CD4-positive, alpha-beta T cell (primary cell): ENCODE results near the gene RTN4IP1. TPM values are rescaled to one million over a fixed set of nuclear protein-coding genes. Genes with fewer than 3 reads are reported as not detected.
"Not testable (repeated sequence)": the region's sequence is repeated elsewhere in the genome, so short reads cannot be mapped to it uniquely, and the experiment has no call there.

ENCODE experiments used
- ATAC-seq: fragments of 200-7000 bp; cut with Tn5 transposase; one replicate; pipeline ENCODE4 v1.10.0; 2022; ENCODE audit warnings: mild to moderate bottlenecking; ENCODE audit not compliant: poor library complexity
- CTCF ChIA-PET: fragments of 350-600 bp; sonication (Branson Sonifier 250); formaldehyde crosslinking; loops from one replicate; lab custom pipeline; 2021; ENCODE audit warnings: antibody characterized with exemption, inconsistent platforms; lab: Charles Lee
- POLR2A ChIA-PET: fragments of 350-600 bp; sonication (Branson Sonifier 250); formaldehyde crosslinking; loops from one replicate; lab custom pipeline; 2021; ENCODE audit warnings: antibody characterized with exemption, inconsistent platforms; lab: Charles Lee
- DNase-seq, 14 experiments: peaks; one replicate each; pipeline ENCODE4 v3.0.0-alpha.2; 2013 to 2020; ENCODE audit warnings: mixed read lengths in 2 of 14
- H3K27ac ChIP-seq, 2 donors: one replicate each; pipeline versions ENCODE4 v1.5.1 to v1.7.0; 2013; ENCODE audit warnings: low read length in 2 of 2, low read depth in 1 of 2, mild to moderate bottlenecking in 1 of 2
- H3K27me3 ChIP-seq, 2 experiments: 1 replicate in 1 of 2; 2 replicates in 1 of 2; pipeline versions ENCODE4 v1.6.1 to v1.7.0; 2013; ENCODE audit warnings: low read length in 2 of 2, control low read depth in 1 of 2, mild to moderate bottlenecking in 1 of 2, moderate library complexity in 1 of 2; ENCODE audit not compliant: insufficient read depth in 2 of 2, control insufficient read depth in 1 of 2
- H3K36me3 ChIP-seq: one replicate; pipeline ENCODE4 v1.6.1; 2013; ENCODE audit warnings: low read length, control low read depth; ENCODE audit not compliant: insufficient read depth
- H3K4me1 ChIP-seq: one replicate; pipeline ENCODE4 v1.6.1; 2013; ENCODE audit warnings: low read length, control low read depth; ENCODE audit not compliant: insufficient read depth
- H3K4me3 ChIP-seq: one replicate; pipeline ENCODE4 v1.5.1; 2013; ENCODE audit warnings: mild to moderate bottlenecking, low read length, moderate library complexity
- H3K9me3 ChIP-seq, 2 experiments: 1 replicate in 1 of 2; 2 replicates in 1 of 2; pipeline versions ENCODE4 v1.6.1 to v1.7.0; 2013; ENCODE audit warnings: low read length in 2 of 2, mild to moderate bottlenecking in 2 of 2, control low read depth in 1 of 2, moderate library complexity in 1 of 2; ENCODE audit not compliant: control insufficient read depth in 1 of 2, insufficient read depth in 1 of 2
- H3K27ac Mint-ChIP-seq: one replicate; pipeline ENCODE4 v1.8.0; 2020; ENCODE audit warnings: mixed read lengths
- H3K27me3 Mint-ChIP-seq: one replicate; pipeline ENCODE4 v1.8.0; 2021; ENCODE audit warnings: mixed read lengths
- H3K36me3 Mint-ChIP-seq: one replicate; pipeline ENCODE4 v1.8.0; 2021; ENCODE audit warnings: low read depth, mixed read lengths
- H3K4me1 Mint-ChIP-seq: one replicate; pipeline ENCODE4 v1.8.0; 2021; ENCODE audit warnings: low read depth, mixed read lengths
- H3K4me3 Mint-ChIP-seq: one replicate; pipeline ENCODE4 v1.8.0; 2020; ENCODE audit warnings: mild to moderate bottlenecking, mixed read lengths
- H3K9me3 Mint-ChIP-seq: one replicate; pipeline ENCODE4 v1.8.0; 2020; ENCODE audit warnings: mixed read lengths
- CTCF ChIP-seq: fragments of 200-600 bp; IDR thresholded peaks from one replicate; pipeline ENCODE4 v1.8.0; 2022; ENCODE audit warnings: antibody characterized with exemption, mild to moderate bottlenecking
- intact Hi-C, 2 experiments: fragments of 100-400 bp; cut with DNase I in 1 of 2; cut with micrococcal nuclease in 1 of 2; formaldehyde crosslinking; loops; one replicate each; pipeline versions ENCODE4 v1.15.1 to v1.9.0; 2023 to 2025; cut with DNase I, micrococcal nuclease
- total RNA-seq, 174 experiments: library from RNA in 2 of 174; stranded (reverse) in 2 of 174; gene quantifications; one replicate each; pipeline ENCODE4 v1.2.3 and lab custom pipeline; 2021 to 2026

The RTN4IP1 gene
- total RNA-seq, 2 experiments from 2014 or later = 2.4 to 2.5 TPM

DNA sequence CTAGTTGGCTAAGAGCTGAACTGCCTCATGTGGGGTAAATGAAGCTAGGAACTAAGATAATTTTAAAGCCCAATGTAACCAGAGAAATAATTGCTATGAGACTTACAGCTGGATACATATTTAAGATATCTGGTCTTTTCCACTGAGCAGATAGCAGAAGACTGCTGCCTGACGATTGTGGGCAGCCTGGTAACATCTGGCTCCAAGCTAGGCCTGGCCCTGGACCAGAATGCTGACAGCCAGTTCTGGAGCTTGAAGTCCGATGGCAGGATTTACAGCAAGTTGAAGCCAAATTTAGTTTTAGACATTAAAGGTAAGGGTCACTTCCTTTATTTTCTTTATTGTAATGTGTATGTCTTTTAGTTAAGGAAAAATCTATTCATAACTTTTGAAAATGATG, 65.7 kb downstream of the RTN4IP1 start:
- no peak overlapping the region for H3K27ac ChIP-seq
- DNase-seq = no peak
- CTCF ChIA-PET = interaction anchor here (0.5 to 2.0 kb wide), 4 partner anchors 51 to 1398 kb away, joined by 3 to 8 read pairs (median 3); partner anchors contain the start of gene CRYBG1
- no peak overlapping the region for H3K4me3 ChIP-seq
- intact Hi-C loops = no loop called here
- no peaks in the 10 kb centered on the region for H3K4me1 ChIP-seq
- no peak for TF ChIP-seq CTCF
- H3K4me3 Mint-ChIP-seq = no peak overlapping the region
- H3K27me3 ChIP-seq = no peaks in the 10 kb centered on the region
- H3K9me3 ChIP-seq = no peaks in the 10 kb centered on the region
- no peaks in the 10 kb centered on the region for H3K27me3 Mint-ChIP-seq
- POLR2A ChIA-PET = interaction anchor here (0.6 kb wide), 1 partner anchor 25 kb away, joined by 6 read pairs; no protein-coding TSS in a partner anchor
- peaks cover 94% of the 10 kb centered on the region for H3K36me3 Mint-ChIP-seq
- no peaks in the 10 kb centered on the region for H3K9me3 Mint-ChIP-seq
- H3K27ac Mint-ChIP-seq = no peak overlapping the region
- ATAC-seq = no peak
- peaks cover 5% of the 10 kb centered on the region for H3K4me1 Mint-ChIP-seq
- peaks cover 94% of the 10 kb centered on the region for H3K36me3 ChIP-seq

- peak in 2 of 14 experiments; percentile 24 to 25 for DNase-seq
- ChIA-PET POLR2A (interaction anchor here (0.7 to 2.0 kb wide), 3 partner anchors 49 to 114 kb away, joined by 3 to 4 read pairs (median 3); no protein-coding TSS in a partner anchor), CTCF (interaction anchor here (1.2 to 1.6 kb wide), 3 partner anchors 40 to 122 kb away, joined by 3 to 5 read pairs (median 3); no protein-coding TSS in a partner anchor)
- peaks cover 5% of the 10 kb centered on the region for H3K4me1 Mint-ChIP-seq
- peak overlapping the region; percentile 19 for H3K27ac Mint-ChIP-seq
- H3K36me3 Mint-ChIP-seq = peaks cover 94% of the 10 kb centered on the region
- Histone ChIP-seq H3K27ac (no peak overlapping the region), H3K27me3 (no peaks in the 10 kb centered on the region), H3K36me3 (peaks cover 88% of the 10 kb centered on the region), H3K4me1 (no peaks in the 10 kb centered on the region), H3K9me3 (no peaks in the 10 kb centered on the region), H3K4me3 (no peak overlapping the region)
- no peaks in the 10 kb centered on the region for H3K27me3 Mint-ChIP-seq
- no peak for TF ChIP-seq CTCF
- no peak for ATAC-seq
- no peaks in the 10 kb centered on the region for H3K9me3 Mint-ChIP-seq
- intact Hi-C loops = no loop called here
- H3K4me3 Mint-ChIP-seq = no peak overlapping the region
Observed at GRCh38 chr6:106561686-106562405, 67.5 kb downstream of the RTN4IP1 start.

DNA sequence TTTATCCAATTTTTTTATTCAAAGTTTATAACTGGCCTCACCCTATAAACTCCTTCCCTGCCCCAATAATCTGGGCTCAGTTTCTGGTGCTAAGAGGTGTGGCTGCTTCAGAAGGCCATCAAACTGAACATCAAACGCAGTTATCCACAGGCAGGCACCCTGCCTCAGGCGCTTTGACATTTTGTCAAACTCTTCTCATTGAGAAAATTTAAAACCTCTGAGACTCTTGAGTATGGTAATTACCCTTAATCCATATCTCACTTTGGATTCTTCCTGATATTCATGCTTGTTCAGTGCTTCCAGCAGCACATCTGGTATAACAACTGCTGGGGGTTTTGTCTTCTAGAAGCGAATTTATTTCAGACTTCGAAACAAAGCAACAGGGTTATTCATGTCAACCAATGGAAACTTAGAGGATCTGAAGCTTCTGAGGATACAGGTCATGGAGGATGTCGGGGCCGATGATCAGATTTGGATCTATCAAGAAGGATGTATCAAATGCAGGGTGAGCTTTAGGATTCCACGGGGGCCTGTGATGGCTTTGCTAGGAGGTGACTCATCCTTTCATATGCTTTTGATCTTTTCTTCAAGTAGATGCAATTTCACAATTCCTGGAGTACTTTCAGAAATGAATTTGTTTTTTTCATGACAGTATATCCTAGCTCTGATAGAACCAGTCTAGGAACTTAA, 68.2 kb downstream of the RTN4IP1 start:
- no peaks in the 10 kb centered on the region for H3K4me1 ChIP-seq
- Mint-ChIP-seq H3K36me3 (peaks cover 94% of the 10 kb centered on the region), H3K27me3 (no peaks in the 10 kb centered on the region), H3K4me3 (no peak overlapping the region), H3K27ac (peak overlapping the region; percentile 19), H3K4me1 (no peaks in the 10 kb centered on the region), H3K9me3 (no peaks in the 10 kb centered on the region)
- H3K27ac ChIP-seq = no peak overlapping the region
- no peak overlapping the region for H3K4me3 ChIP-seq
- ChIA-PET CTCF (interaction anchor here (1.2 to 1.6 kb wide), 2 partner anchors 39 to 49 kb away, joined by 3 to 5 read pairs; no protein-coding TSS in a partner anchor), POLR2A (interaction anchor here (0.7 to 2.0 kb wide), 3 partner anchors 48 to 113 kb away, joined by 3 to 4 read pairs (median 3); no protein-coding TSS in a partner anchor)
- ATAC-seq (no peak), DNase-seq (peak in 3 of 14 experiments; percentile 19 to 24 (median 20))
- TF ChIP-seq CTCF = no peak
- no peaks in the 10 kb centered on the region for H3K27me3 ChIP-seq
- peaks cover 85% of the 10 kb centered on the region for H3K36me3 ChIP-seq
- intact Hi-C loops = no loop called here
- H3K9me3 ChIP-seq = no peaks in the 10 kb centered on the region

GRCh38 chr6:106559659-106560058, 69.6 kb downstream of the RTN4IP1 start:
- ATAC-seq, DNase-seq, H3K4me3 ChIP-seq, H3K4me1 ChIP-seq, POLR2A ChIA-PET, intact Hi-C loops, H3K4me1 Mint-ChIP-seq, H3K27ac ChIP-seq, H3K9me3 ChIP-seq, H3K27me3 Mint-ChIP-seq, H3K27ac Mint-ChIP-seq, H3K4me3 Mint-ChIP-seq, H3K9me3 Mint-ChIP-seq, H3K27me3 ChIP-seq: not testable (repeated sequence)
- H3K36me3 ChIP-seq = peaks cover 84% of the 10 kb centered on the region
- CTCF ChIA-PET = interaction anchor here (0.7 to 1.6 kb wide), 2 partner anchors 47 to 102 kb away, joined by 3 to 6 read pairs; no protein-coding TSS in a partner anchor
- H3K36me3 Mint-ChIP-seq = peaks cover 96% of the 10 kb centered on the region
